Endothelial cell of umbilical vein (primary cell): Measurements from ENCODE around the gene CAPN5.
A peak's percentile ranks its signal among the peaks of the same experiment; 100 is the strongest.

Experiments used
- CTCF ChIP-seq, 2 donors: IDR thresholded peaks; 1 replicate in 1 of 2; 2 replicates in 1 of 2; pipeline ENCODE4 v1.5.1; 2011; ENCODE audit warnings: low read length in 2 of 2, mild to moderate bottlenecking in 2 of 2, moderate library complexity in 2 of 2, control low read depth in 1 of 2, inconsistent platforms in 1 of 2, low read depth in 1 of 2; ENCODE audit not compliant: insufficient read depth in 1 of 2; ENCODE audit errors: extremely low read depth in 1 of 2
- FOS ChIP-seq: IDR thresholded peaks from 2 replicates; pipeline ENCODE4 v1.6.1; 2011; ENCODE audit warnings: mild to moderate bottlenecking, low read length, moderate library complexity, borderline replicate concordance; ENCODE audit not compliant: insufficient read depth
- POLR2A ChIP-seq: IDR thresholded peaks from 2 replicates; pipeline ENCODE4 v1.6.1; 2012; ENCODE audit warnings: low read depth, mild to moderate bottlenecking, control low read depth, low read length

GRCh38 chr11:77136074-77136473, 69.3 kb downstream of the CAPN5 start:
- TF ChIP-seq CTCF (IDR thresholded peaks at IDR 0.05; ENCODE audit: extremely low read depth in 1 of 2, insufficient read depth in 1 of 2, low read depth in 1 of 2, low read length in 2 of 2) (no peak), FOS (peak; percentile 18), POLR2A (no peak)
